ENCODE results near the gene ZNF136. TPM values are rescaled to one million over a fixed set of nuclear protein-coding genes. Genes with fewer than 3 reads are reported as not detected.

ZNF136 gene
- total and polyA plus RNA-seq, 2 of the 13 experiments (the other 11 are each of a cell fraction or from before 2014, with no cell fraction given), result 2.5 to 10.2 TPM

DNA sequence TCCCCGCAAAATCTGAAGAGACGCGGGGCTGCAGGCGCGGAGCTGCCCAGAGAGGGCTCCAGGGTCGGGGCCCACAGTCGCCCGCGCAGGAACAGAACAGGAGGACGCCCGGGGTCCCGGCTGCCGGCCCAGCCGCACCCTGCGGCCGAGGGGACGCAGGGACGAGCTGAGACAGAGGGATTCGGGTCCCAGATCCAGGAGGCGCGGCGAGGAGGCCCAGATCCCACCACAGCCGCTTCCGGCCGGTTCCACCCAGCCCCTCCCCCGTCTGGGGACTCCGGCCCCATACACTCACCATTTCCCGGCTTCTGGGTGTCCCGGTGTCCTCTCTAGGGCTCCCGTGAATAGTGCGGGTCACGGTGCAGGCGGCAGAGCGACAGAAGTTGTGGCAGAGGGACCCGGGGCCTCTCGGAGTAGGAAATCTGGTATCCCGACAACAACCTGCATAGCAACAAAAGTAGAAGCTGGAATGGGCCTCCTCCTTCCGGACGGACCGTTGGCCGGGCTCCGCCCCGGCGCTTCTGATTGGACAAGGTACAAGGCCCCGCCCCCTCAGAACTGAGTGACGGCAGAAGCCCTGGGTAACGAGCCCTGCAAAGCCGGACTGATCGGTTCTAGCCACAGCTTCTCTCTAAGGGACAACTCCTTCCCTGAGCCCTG is 22.9 kb upstream of the ZNF136 start, which contains the start of gene ZNF20 (continued):
- TF ChIP-seq, protein P1, sequence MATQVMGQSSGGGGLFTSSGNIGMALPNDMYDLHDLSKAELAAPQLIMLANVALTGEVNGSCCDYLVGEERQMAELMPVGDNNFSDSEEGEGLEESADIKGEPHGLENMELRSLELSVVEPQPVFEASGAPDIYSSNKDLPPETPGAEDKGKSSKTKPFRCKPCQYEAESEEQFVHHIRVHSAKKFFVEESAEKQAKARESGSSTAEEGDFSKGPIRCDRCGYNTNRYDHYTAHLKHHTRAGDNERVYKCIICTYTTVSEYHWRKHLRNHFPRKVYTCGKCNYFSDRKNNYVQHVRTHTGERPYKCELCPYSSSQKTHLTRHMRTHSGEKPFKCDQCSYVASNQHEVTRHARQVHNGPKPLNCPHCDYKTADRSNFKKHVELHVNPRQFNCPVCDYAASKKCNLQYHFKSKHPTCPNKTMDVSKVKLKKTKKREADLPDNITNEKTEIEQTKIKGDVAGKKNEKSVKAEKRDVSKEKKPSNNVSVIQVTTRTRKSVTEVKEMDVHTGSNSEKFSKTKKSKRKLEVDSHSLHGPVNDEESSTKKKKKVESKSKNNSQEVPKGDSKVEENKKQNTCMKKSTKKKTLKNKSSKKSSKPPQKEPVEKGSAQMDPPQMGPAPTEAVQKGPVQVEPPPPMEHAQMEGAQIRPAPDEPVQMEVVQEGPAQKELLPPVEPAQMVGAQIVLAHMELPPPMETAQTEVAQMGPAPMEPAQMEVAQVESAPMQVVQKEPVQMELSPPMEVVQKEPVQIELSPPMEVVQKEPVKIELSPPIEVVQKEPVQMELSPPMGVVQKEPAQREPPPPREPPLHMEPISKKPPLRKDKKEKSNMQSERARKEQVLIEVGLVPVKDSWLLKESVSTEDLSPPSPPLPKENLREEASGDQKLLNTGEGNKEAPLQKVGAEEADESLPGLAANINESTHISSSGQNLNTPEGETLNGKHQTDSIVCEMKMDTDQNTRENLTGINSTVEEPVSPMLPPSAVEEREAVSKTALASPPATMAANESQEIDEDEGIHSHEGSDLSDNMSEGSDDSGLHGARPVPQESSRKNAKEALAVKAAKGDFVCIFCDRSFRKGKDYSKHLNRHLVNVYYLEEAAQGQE (IDR thresholded peaks at IDR 0.05; ENCODE audit: borderline replicate concordance in 1 of 2, low read depth in 1 of 2, low read length in 2 of 2), result no peak
- TF ChIP-seq WIZ (CRISPR knock-in tag; IDR thresholded peaks at IDR 0.05) (no peak), KMT2B (CRISPR knock-in tag; IDR thresholded peaks at IDR 0.05) (no peak), ZNF792 (CRISPR knock-in tag; IDR thresholded peaks at IDR 0.05) (peak; percentile 11; the same call in 1 of the 2 replicates), SYNCRIP (IDR thresholded peaks at IDR 0.05; ENCODE audit: insufficient read depth, low read depth, low read length) (no peak), ZNF260 (CRISPR knock-in tag; IDR thresholded peaks at IDR 0.05; ENCODE audit: borderline replicate concordance, low read depth) (no peak), ATAD3A (CRISPR knock-in tag; IDR thresholded peaks at IDR 0.05) (no peak), ZNF292 (CRISPR knock-in tag; IDR thresholded peaks at IDR 0.05; ENCODE audit: borderline replicate concordance, low read depth) (no peak), MZF1 (CRISPR knock-in tag; IDR thresholded peaks at IDR 0.05; ENCODE audit: borderline replicate concordance) (no peak), ZNF33A (CRISPR knock-in tag; IDR thresholded peaks at IDR 0.05; ENCODE audit: borderline replicate concordance) (no peak), ZNF460 (CRISPR knock-in tag; IDR thresholded peaks at IDR 0.05; ENCODE audit: borderline replicate concordance) (no peak), SMC3 (IDR thresholded peaks at IDR 0.05; ENCODE audit: low read length) (no peak; the same call in 1 of the 2 replicates), FOXA3 (CRISPR knock-in tag; IDR thresholded peaks at IDR 0.05) (no peak), HNRNPH1 (optimal IDR thresholded peaks at IDR 0.05; ENCODE audit: low read depth, low read length) (no peak), SMYD3 (CRISPR knock-in tag; IDR thresholded peaks at IDR 0.05) (peak; percentile 46; the same call in 1 of the 2 replicates), GTF2F1 (IDR thresholded peaks at IDR 0.05; ENCODE audit: low read length) (no peak), ZFP1 (CRISPR knock-in tag; IDR thresholded peaks at IDR 0.05) (no peak), ZNF451 (CRISPR knock-in tag; IDR thresholded peaks at IDR 0.05) (no peak)
- TF ChIP-seq, protein P2, sequence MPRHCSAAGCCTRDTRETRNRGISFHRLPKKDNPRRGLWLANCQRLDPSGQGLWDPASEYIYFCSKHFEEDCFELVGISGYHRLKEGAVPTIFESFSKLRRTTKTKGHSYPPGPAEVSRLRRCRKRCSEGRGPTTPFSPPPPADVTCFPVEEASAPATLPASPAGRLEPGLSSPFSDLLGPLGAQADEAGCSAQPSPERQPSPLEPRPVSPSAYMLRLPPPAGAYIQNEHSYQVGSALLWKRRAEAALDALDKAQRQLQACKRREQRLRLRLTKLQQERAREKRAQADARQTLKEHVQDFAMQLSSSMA (CRISPR knock-in tag; IDR thresholded peaks at IDR 0.05), result no peak
- TF ChIP-seq, protein P3, sequence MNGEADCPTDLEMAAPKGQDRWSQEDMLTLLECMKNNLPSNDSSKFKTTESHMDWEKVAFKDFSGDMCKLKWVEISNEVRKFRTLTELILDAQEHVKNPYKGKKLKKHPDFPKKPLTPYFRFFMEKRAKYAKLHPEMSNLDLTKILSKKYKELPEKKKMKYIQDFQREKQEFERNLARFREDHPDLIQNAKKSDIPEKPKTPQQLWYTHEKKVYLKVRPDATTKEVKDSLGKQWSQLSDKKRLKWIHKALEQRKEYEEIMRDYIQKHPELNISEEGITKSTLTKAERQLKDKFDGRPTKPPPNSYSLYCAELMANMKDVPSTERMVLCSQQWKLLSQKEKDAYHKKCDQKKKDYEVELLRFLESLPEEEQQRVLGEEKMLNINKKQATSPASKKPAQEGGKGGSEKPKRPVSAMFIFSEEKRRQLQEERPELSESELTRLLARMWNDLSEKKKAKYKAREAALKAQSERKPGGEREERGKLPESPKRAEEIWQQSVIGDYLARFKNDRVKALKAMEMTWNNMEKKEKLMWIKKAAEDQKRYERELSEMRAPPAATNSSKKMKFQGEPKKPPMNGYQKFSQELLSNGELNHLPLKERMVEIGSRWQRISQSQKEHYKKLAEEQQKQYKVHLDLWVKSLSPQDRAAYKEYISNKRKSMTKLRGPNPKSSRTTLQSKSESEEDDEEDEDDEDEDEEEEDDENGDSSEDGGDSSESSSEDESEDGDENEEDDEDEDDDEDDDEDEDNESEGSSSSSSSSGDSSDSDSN (CRISPR knock-in tag; IDR thresholded peaks at IDR 0.05), result peak; percentile 78
- TF ChIP-seq, protein P4, sequence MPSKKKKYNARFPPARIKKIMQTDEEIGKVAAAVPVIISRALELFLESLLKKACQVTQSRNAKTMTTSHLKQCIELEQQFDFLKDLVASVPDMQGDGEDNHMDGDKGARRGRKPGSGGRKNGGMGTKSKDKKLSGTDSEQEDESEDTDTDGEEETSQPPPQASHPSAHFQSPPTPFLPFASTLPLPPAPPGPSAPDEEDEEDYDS (CRISPR knock-in tag; IDR thresholded peaks at IDR 0.05), result peak; percentile 52
- TF ChIP-seq, protein P5, sequence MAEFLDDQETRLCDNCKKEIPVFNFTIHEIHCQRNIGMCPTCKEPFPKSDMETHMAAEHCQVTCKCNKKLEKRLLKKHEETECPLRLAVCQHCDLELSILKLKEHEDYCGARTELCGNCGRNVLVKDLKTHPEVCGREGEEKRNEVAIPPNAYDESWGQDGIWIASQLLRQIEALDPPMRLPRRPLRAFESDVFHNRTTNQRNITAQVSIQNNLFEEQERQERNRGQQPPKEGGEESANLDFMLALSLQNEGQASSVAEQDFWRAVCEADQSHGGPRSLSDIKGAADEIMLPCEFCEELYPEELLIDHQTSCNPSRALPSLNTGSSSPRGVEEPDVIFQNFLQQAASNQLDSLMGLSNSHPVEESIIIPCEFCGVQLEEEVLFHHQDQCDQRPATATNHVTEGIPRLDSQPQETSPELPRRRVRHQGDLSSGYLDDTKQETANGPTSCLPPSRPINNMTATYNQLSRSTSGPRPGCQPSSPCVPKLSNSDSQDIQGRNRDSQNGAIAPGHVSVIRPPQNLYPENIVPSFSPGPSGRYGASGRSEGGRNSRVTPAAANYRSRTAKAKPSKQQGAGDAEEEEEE (CRISPR knock-in tag; IDR thresholded peaks at IDR 0.05; ENCODE audit: borderline replicate concordance), result no peak

Measured in HepG2 (cell line).